OCI-LY7 (cell line): Measurements from ENCODE around the gene CEPT1.
A peak's percentile ranks its signal among the peaks of the same experiment; 100 is the strongest.

Experiments used
- CTCF ChIP-seq: fragments of 200-600 bp; sonication (generic); conservative IDR thresholded peaks from 2 replicates; pipeline ENCODE4 v1.5.1; 2014; ENCODE audit warnings: mild to moderate bottlenecking, antibody characterized with exemption, low read length, moderate library complexity, mixed read lengths
- EZH2phosphoT487 ChIP-seq: fragments of 200-600 bp; sonication (generic); IDR thresholded peaks from 2 replicates; pipeline ENCODE4 v1.6.1; 2018; ENCODE audit warnings: low read depth, borderline replicate concordance, mild to moderate bottlenecking, mixed run types, antibody characterized with exemption, low read length, moderate library complexity, mixed read lengths

GRCh38 chr1:111222308-111223125 is 82.5 kb downstream of the CEPT1 start:
- TF ChIP-seq CTCF, result peak; percentile 99
- TF ChIP-seq EZH2phosphoT487, result no peak
